ENCODE results near the gene OR56A5. TPM values are rescaled to one million over a fixed set of nuclear protein-coding genes. Genes with fewer than 3 reads are reported as not detected.

The OR56A5 gene
- total RNA-seq, 2 experiments from 2014 or later: not detected

DNA sequence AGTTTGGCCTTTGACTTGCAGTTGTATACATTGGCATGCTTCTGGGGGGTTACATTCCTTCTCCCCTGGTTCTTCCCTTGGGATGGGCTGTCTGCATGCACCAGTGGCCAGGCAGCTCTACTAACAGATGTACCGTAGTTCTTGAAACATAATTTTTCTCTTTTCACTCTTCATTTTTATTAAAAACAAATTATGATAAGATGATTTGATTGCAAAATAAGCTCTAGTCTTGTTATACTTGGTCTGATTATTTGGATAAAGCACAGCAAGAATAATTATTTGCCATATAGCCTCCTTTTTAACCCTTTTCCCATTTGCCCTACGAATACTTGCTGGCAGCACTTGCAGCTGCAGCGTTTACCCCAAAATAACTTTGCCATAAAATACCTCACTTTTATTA is 12.7 kb downstream of the OR56A5 start:
- intact Hi-C loops (cut with micrococcal nuclease): no loop called here
- H3K27ac Mint-ChIP-seq: no peak overlapping the region
- no peak overlapping the region for H3K4me3 Mint-ChIP-seq
- ATAC-seq (no peak), DNase-seq (no peak)
- no peaks in the 10 kb centered on the region for H3K36me3 Mint-ChIP-seq (ENCODE audit: low read depth)
- H3K4me1 Mint-ChIP-seq (ENCODE audit: low read depth): no peaks in the 10 kb centered on the region
- ChIA-PET CTCF (no interaction called here), POLR2A (no interaction called here)
- no peak for TF ChIP-seq CTCF (IDR thresholded peaks at IDR 0.05)
- peaks cover 2% of the 10 kb centered on the region for H3K27me3 Mint-ChIP-seq
- H3K9me3 Mint-ChIP-seq: peaks cover 4% of the 10 kb centered on the region

DNA sequence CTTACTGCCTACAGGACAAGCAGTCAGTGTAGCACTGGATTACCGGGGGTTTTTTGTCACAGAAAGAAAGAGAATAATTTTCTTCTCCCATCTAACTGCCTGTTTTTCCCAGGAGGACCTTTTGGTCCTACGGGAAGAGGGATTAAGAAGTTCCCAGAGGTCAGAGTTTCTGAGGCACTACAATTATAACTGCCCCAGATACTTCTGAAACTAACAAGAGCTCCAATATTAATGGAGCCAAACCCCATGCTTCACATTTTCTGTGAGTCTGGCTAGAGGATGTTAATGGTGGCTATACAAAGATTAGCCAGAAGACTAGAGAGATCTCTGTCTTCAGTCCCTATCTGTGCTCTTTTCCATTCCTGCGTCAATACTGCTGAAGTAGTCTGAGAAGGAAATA is 26.3 kb downstream of the OR56A5 start, which contains the start of gene OR56A3:
TSS of gene OR56A3 (plus strand) at position 301 of the 400 bp plus-strand sequence. CDS start 5,096 bp downstream, outside the sequence.
- CTCF ChIA-PET: no interaction called here

DNA sequence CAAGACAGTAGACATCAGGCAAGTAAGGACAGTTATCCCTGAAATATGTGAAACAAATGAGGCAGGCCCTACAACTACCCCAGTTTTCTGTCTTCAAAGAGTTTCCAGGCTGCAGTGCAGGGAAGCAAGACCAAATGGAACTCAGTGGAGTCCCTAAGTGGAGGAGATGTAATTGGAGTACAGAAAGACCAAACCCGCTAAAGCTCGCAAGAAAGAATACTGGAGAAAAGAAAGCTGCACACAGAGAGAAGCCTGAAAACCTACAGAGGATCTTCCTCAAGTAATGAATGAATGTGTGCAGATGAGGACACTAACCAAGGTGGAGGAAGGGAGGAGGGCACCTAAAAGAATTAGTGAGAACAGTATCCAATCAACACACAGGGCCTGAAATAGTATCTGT is 27.5 kb downstream of the OR56A5 start:
- TF ChIP-seq CTCF (IDR thresholded peaks at IDR 0.05): no peak
- H3K4me1 Mint-ChIP-seq (ENCODE audit: low read depth): no peaks in the 10 kb centered on the region
- no peak overlapping the region for H3K4me3 Mint-ChIP-seq
- no peaks in the 10 kb centered on the region for H3K9me3 Mint-ChIP-seq
- H3K27me3 Mint-ChIP-seq: peaks cover 6% of the 10 kb centered on the region
- no peaks in the 10 kb centered on the region for H3K36me3 Mint-ChIP-seq (ENCODE audit: low read depth)
- H3K27ac Mint-ChIP-seq: no peak overlapping the region
- DNase-seq (no peak), ATAC-seq (no peak)
- ChIA-PET CTCF (no interaction called here), POLR2A (no interaction called here)
- intact Hi-C loops (cut with micrococcal nuclease): no loop called here

More for the DNA sequence above, 26.3 kb downstream of the OR56A5 start, which contains the start of gene OR56A3:
- H3K27ac Mint-ChIP-seq: no peak within 1 kb of the TSS
- no peaks in the 10 kb centered on the region for H3K9me3 Mint-ChIP-seq
- no peak within 1 kb of the TSS for H3K4me3 Mint-ChIP-seq
- H3K27me3 Mint-ChIP-seq: peaks cover 6% of the 10 kb centered on the region
- H3K4me1 Mint-ChIP-seq (ENCODE audit: low read depth): no peaks in the 10 kb centered on the region
- no peak for DNase-seq
- ATAC-seq: no peak
- H3K36me3 Mint-ChIP-seq (ENCODE audit: low read depth): no peaks in the 10 kb centered on the region
- no peak for TF ChIP-seq CTCF (IDR thresholded peaks at IDR 0.05)
- intact Hi-C loops (cut with micrococcal nuclease): no loop called here
- POLR2A ChIA-PET: no interaction called here

DNA sequence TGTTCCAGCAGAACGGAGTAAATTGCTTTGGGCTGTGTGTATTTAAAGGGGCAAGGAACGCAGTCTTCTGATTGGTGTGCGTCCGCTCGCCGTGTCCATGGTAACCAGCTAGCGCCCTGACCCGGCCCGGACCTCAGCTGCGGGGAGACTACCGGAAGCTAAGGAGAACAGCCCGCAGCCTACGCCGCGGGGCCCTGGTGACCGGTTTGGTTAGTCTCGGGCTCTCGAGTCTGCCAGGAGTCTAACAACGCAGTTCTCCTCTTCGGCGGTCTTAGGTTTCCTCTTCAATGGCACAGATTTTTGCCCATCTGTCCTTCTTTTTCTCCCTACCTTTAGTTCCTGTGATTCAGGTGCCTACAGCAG is 29.7 kb downstream of the OR56A5 start:
- ChIA-PET CTCF (no interaction called here), POLR2A (no interaction called here)
- no peak for DNase-seq
- Mint-ChIP-seq H3K27me3 (peaks cover 3% of the 10 kb centered on the region), H3K9me3 (no peaks in the 10 kb centered on the region), H3K4me3 (no peak overlapping the region), H3K36me3 (ENCODE audit: low read depth) (no peaks in the 10 kb centered on the region), H3K4me1 (ENCODE audit: low read depth) (no peaks in the 10 kb centered on the region), H3K27ac (no peak overlapping the region)
- no peak for TF ChIP-seq CTCF (IDR thresholded peaks at IDR 0.05)
- no peak for ATAC-seq
- intact Hi-C loops (cut with micrococcal nuclease): no loop called here

GRCh38 chr11:5937868-5938602 is 30.3 kb downstream of the OR56A5 start:
- CTCF ChIA-PET: no interaction called here
- no peak overlapping the region for H3K4me3 Mint-ChIP-seq
- POLR2A ChIA-PET: no interaction called here

More at GRCh38 chr11:5937868-5938602, 30.3 kb downstream of the OR56A5 start:
- H3K9me3 Mint-ChIP-seq: no peaks in the 10 kb centered on the region
- no peaks in the 10 kb centered on the region for H3K4me1 Mint-ChIP-seq (ENCODE audit: low read depth)
- no peak overlapping the region for H3K27ac Mint-ChIP-seq
- no peak for TF ChIP-seq CTCF (IDR thresholded peaks at IDR 0.05)
- DNase-seq (no peak), ATAC-seq (no peak)
- H3K27me3 Mint-ChIP-seq: peaks cover 1% of the 10 kb centered on the region
- intact Hi-C loops (cut with micrococcal nuclease): no loop called here
- H3K36me3 Mint-ChIP-seq (ENCODE audit: low read depth): no peaks in the 10 kb centered on the region
